Gastrocnemius medialis (tissue), 4 donors: Measurements from ENCODE around the gene BOD1L1. TPM values are rescaled to one million over a fixed set of nuclear protein-coding genes. Genes with fewer than 3 reads are reported as not detected.

ENCODE experiments used
- ATAC-seq, 2 donors: fragments of 150-250 bp; one replicate each; pipeline ENCODE4 v1.9.1; 2016
- DNase-seq, 2 donors: peaks; one replicate each; pipeline ENCODE4 v3.0.0-alpha.2; 2019
- H3K27ac ChIP-seq, 4 donors: fragments of 200-600 bp; sonication (generic); 1 replicate in 1 of 4; 2 replicates in 3 of 4; pipeline ENCODE4 v1.5.1; 2016 to 2018; ENCODE audit warnings: mild to moderate bottlenecking in 2 of 4, moderate library complexity in 1 of 4
- H3K27me3 ChIP-seq, 3 donors: fragments of 200-600 bp; sonication (generic) in 2 of 3; 1 replicate in 1 of 3; 2 replicates in 2 of 3; pipeline versions ENCODE4 v1.5.1 to v1.6.0; 2016 to 2019; ENCODE audit warnings: mild to moderate bottlenecking in 1 of 3, moderate library complexity in 1 of 3
- H3K36me3 ChIP-seq, 2 donors: fragments of 200-600 bp; sonication (generic) in 1 of 2; one replicate each; pipeline ENCODE4 v1.5.1; 2017 to 2018
- H3K4me1 ChIP-seq, 2 donors: fragments of 200-600 bp; sonication (generic) in 1 of 2; one replicate each; pipeline ENCODE4 v1.5.1; 2016 to 2017; ENCODE audit warnings: mild to moderate bottlenecking in 2 of 2
- H3K4me3 ChIP-seq, 4 donors: fragments of 200-600 bp; sonication (generic) in 3 of 4; 1 replicate in 1 of 4; 2 replicates in 3 of 4; pipeline ENCODE4 v1.5.1; 2016 to 2019; ENCODE audit warnings: mild to moderate bottlenecking in 2 of 4
- H3K9me3 ChIP-seq, 3 donors: fragments of 200-600 bp; sonication (generic) in 2 of 3; 1 replicate in 1 of 3; 2 replicates in 2 of 3; pipeline ENCODE4 v1.5.1; 2016 to 2019
- POLR2A ChIP-seq, 2 donors: fragments of 450-650 bp; IDR thresholded peaks; one replicate each; pipeline ENCODE4 v1.6.1; 2017; ENCODE audit warnings: antibody characterized with exemption in 2 of 2, mild to moderate bottlenecking in 2 of 2, moderate library complexity in 2 of 2
- in situ Hi-C, 4 donors: fragments of 200-750 bp; cut with MboI; loops; one replicate each; pipeline versions ENCODE4 v1.15.0 to v1.8.0; 2017; ENCODE audit warnings: low sequenced_read_pairs in 4 of 4
- intact Hi-C: fragments of 100-400 bp; cut with DNase I; formaldehyde crosslinking; loops from one replicate; pipeline ENCODE4 v1.15.1; 2023; ENCODE audit warnings: low total_unique reads
- total RNA-seq, 4 donors: library from RNA; depleted of rRNA; stranded (reverse); fragments of >200 nt; gene quantifications; one replicate each; pipeline versions ENCODE4 v1.1.0 to v1.2.3, GENCODE V29; 2016
- TF ChIP-seq, protein P1 (sequence below), 5 experiments: fragments of 450-650 bp in 3 of 5; fragments of 200-600 bp in 2 of 5; sonication (generic) in 2 of 5; IDR thresholded peaks in 4 of 5; conservative IDR thresholded peaks in 1 of 5; 1 replicate in 4 of 5; 2 replicates in 1 of 5; pipeline ENCODE4 v1.5.1; 2016 to 2019; ENCODE audit warnings: antibody characterized with exemption in 5 of 5, mild to moderate bottlenecking in 3 of 5, moderate library complexity in 3 of 5

Gene BOD1L1
- total RNA-seq, 4 donors from 2014 or later = 11.9 to 14.7 (median 13.0) TPM

DNA sequence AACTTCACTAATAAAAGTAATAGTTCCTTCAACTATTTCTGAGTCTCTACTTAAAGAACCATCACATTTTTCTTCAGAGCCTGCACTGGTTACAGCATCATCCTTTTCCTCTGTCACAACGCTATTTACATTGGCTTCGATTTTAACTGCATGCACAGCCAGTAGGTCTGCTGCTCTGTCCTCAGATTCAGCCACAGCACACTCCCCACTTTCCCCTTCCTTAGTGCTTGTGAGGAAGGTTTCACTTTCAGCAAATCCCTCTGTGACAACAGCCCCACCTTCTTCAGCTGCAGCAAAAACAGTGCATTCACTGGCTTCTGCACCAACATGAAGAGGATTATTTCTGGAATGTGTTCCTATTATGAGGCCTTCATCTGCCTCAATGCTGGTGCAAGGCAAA lies 25.7 kb downstream of the BOD1L1 start:
- Histone ChIP-seq H3K4me3 (no peak overlapping the region), H3K4me1 (no peaks in the 10 kb centered on the region), H3K36me3 (peaks cover 3 to 76% of the 10 kb centered on the region in 2 donors), H3K9me3 (no peaks in the 10 kb centered on the region), H3K27me3 (no peaks in the 10 kb centered on the region), H3K27ac (no peak overlapping the region)
- intact Hi-C loops (no loop called here), in situ Hi-C loops (no loop called here)
- TF ChIP-seq POLR2A (IDR thresholded peaks at IDR 0.05) = no peak
- DNase-seq (no peak), ATAC-seq (no peak)

DNA sequence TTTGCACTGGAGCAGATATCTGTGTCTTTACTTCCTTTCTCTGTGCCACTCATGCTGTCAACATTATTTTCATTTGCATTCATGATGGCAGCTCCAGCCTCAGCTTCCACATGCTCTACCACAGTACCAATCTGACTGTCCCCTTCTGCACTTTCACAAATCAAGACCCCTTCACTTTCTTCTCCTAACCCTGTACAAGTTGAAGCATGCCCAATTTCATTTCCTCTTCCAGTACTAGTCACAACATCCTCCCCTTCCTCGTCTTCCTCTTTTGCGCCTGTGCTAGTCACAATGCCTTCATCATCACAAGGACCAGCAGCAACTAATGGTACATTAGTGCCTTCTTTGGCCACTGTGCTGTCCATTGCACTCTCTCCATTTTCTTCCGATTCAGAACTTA lies 26.5 kb downstream of the BOD1L1 start:
- ATAC-seq (no peak), DNase-seq (no peak)
- TF ChIP-seq, protein P1, sequence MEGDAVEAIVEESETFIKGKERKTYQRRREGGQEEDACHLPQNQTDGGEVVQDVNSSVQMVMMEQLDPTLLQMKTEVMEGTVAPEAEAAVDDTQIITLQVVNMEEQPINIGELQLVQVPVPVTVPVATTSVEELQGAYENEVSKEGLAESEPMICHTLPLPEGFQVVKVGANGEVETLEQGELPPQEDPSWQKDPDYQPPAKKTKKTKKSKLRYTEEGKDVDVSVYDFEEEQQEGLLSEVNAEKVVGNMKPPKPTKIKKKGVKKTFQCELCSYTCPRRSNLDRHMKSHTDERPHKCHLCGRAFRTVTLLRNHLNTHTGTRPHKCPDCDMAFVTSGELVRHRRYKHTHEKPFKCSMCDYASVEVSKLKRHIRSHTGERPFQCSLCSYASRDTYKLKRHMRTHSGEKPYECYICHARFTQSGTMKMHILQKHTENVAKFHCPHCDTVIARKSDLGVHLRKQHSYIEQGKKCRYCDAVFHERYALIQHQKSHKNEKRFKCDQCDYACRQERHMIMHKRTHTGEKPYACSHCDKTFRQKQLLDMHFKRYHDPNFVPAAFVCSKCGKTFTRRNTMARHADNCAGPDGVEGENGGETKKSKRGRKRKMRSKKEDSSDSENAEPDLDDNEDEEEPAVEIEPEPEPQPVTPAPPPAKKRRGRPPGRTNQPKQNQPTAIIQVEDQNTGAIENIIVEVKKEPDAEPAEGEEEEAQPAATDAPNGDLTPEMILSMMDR (IDR thresholded peaks at IDR 0.05 in 4 of 5, conservative IDR thresholded peaks at IDR 0.05 in 1 of 5) = no peak
- TF ChIP-seq POLR2A (IDR thresholded peaks at IDR 0.05) = no peak
- intact Hi-C loops = no loop called here
- H3K36me3 ChIP-seq = peaks cover 3 to 76% of the 10 kb centered on the region in 2 donors
- no peak overlapping the region for H3K27ac ChIP-seq
- H3K9me3 ChIP-seq = no peaks in the 10 kb centered on the region
- no peak overlapping the region for H3K4me3 ChIP-seq
- in situ Hi-C loops = no loop called here
- no peaks in the 10 kb centered on the region for H3K27me3 ChIP-seq
- H3K4me1 ChIP-seq = no peaks in the 10 kb centered on the region

DNA sequence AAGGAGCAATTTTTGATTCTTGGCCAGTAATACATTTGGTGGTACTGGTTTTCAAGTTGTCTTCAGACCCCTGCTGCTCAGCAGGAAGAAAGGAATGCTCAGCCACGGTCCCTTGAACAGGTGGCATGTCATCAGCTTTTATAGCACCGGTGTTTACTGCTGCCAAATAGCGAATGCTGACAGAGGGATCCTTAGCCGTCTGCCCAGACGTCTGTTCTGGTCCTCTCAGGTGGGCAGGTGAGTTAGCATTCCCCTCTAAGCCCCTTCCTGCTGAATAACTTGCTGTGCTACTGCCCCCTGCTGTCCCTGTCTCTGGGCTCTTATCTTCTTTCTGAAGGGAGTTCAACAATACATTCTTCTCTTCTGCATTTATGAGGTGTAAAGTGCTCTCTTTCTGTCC lies 28.4 kb downstream of the BOD1L1 start:
- DNase-seq = no peak
- H3K27me3 ChIP-seq = no peaks in the 10 kb centered on the region
- H3K9me3 ChIP-seq = no peaks in the 10 kb centered on the region
- in situ Hi-C loops (no loop called here), intact Hi-C loops (no loop called here)
- no peaks in the 10 kb centered on the region for H3K4me1 ChIP-seq
- no peak overlapping the region for H3K4me3 ChIP-seq
- no peak overlapping the region for H3K27ac ChIP-seq
- TF ChIP-seq POLR2A (IDR thresholded peaks at IDR 0.05) = no peak
- TF ChIP-seq, protein P1 (IDR thresholded peaks at IDR 0.05 in 4 of 5, conservative IDR thresholded peaks at IDR 0.05 in 1 of 5) = no peak
- ATAC-seq = no peak
- H3K36me3 ChIP-seq = peaks cover 0 to 74% of the 10 kb centered on the region in 2 donors

DNA sequence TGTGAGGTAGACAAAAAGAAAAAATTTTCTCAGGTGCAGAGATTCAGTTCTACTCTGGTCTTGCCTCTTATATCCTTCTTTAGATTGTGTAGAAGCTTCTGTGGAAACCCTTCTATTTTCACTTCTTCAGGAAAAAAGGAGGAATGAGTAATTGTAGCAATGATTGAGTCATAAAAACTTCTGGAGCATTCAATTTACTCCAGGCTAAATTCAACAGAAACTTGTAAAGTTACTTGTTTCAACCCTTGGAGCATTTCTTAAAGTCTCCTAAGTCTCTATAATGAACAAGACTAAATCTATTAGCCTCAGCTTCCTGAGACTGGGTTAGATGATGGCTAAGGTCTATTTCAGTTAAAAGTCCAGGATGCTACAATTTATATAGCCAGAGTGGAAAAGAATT lies 29.9 kb downstream of the BOD1L1 start:
- Histone ChIP-seq H3K4me1 (no peaks in the 10 kb centered on the region), H3K36me3 (peaks cover 2 to 74% of the 10 kb centered on the region in 2 donors), H3K27me3 (no peaks in the 10 kb centered on the region), H3K9me3 (no peaks in the 10 kb centered on the region), H3K27ac (no peak overlapping the region), H3K4me3 (no peak overlapping the region)
- no peak for DNase-seq
- intact Hi-C loops = no loop called here
- TF ChIP-seq, protein P1 (IDR thresholded peaks at IDR 0.05 in 4 of 5, conservative IDR thresholded peaks at IDR 0.05 in 1 of 5) = no peak
- no peak for TF ChIP-seq POLR2A (IDR thresholded peaks at IDR 0.05)
- in situ Hi-C loops = no loop called here
- no peak for ATAC-seq

DNA sequence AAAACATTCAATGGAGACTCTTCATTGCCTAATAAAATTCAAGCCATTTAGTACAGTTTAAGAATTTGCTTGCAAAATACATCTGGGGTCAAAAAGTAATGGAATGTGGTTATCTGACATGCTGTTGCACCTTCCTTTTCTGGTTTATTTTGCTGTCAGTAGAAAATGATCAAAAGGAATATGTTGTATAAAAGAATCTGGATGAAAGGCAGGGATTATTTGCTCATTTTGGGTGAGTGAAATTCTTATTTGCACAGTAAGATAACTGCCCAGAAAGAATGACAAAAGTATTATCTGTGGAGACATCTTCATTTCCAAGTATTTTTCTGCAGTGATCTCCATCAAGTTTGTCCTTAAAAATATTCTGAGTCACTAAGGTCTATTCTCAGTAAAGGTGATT lies 30.4 kb downstream of the BOD1L1 start:
- TF ChIP-seq, protein P1 (IDR thresholded peaks at IDR 0.05 in 4 of 5, conservative IDR thresholded peaks at IDR 0.05 in 1 of 5) = no peak
- TF ChIP-seq POLR2A (IDR thresholded peaks at IDR 0.05) = no peak
- Histone ChIP-seq H3K9me3 (no peaks in the 10 kb centered on the region), H3K27ac (no peak overlapping the region), H3K36me3 (peaks cover 2 to 74% of the 10 kb centered on the region in 2 donors), H3K4me1 (no peaks in the 10 kb centered on the region), H3K27me3 (no peaks in the 10 kb centered on the region), H3K4me3 (no peak overlapping the region)
- intact Hi-C loops = no loop called here
- DNase-seq (no peak), ATAC-seq (no peak)
- in situ Hi-C loops = no loop called here
